MM.1S (cell line): ENCODE measurements around the gene ADARB2.

ENCODE experiments used
- EZH2 ChIP-seq: fragments of 300-600 bp; sonication (generic); optimal IDR thresholded peaks from 2 replicates; pipeline ENCODE3; 2017; ENCODE audit warnings: low read depth, mild to moderate bottlenecking, antibody characterized with exemption, low read length, mixed read lengths
- TF ChIP-seq, protein P1 (sequence below): fragments of 300-600 bp; sonication (generic); IDR thresholded peaks from 2 replicates; pipeline ENCODE4 v1.5.1; 2016; ENCODE audit warnings: antibody characterized with exemption, low read length, mixed read lengths

DNA sequence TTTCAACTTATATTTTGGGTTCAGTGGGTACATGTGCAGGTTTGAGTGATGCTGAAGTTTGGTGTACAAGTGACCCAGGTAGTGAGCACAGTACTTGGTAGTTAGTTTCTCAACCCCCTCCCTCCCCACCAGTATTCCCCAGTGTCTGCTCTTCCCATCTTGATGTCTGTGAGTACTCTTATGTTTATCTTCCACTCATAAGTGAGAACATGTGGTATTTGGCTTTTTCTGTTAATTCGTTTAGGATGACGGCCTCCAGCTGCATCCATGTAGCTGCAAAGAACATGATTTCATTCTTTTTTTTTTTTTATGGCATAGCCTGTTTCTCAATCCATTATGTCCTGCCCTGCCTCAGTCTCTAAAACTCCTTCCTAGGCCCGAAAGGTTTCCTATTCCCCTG, 459.0 kb downstream of the ADARB2 start:
- TF ChIP-seq, protein P1, sequence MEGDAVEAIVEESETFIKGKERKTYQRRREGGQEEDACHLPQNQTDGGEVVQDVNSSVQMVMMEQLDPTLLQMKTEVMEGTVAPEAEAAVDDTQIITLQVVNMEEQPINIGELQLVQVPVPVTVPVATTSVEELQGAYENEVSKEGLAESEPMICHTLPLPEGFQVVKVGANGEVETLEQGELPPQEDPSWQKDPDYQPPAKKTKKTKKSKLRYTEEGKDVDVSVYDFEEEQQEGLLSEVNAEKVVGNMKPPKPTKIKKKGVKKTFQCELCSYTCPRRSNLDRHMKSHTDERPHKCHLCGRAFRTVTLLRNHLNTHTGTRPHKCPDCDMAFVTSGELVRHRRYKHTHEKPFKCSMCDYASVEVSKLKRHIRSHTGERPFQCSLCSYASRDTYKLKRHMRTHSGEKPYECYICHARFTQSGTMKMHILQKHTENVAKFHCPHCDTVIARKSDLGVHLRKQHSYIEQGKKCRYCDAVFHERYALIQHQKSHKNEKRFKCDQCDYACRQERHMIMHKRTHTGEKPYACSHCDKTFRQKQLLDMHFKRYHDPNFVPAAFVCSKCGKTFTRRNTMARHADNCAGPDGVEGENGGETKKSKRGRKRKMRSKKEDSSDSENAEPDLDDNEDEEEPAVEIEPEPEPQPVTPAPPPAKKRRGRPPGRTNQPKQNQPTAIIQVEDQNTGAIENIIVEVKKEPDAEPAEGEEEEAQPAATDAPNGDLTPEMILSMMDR, result no peak
- TF ChIP-seq EZH2, result no peak
